Lung (tissue), 12 donors: Measurements from ENCODE around the gene NOC4L. TPM values are rescaled to one million over a fixed set of nuclear protein-coding genes. Genes with fewer than 3 reads are reported as not detected.
"Not testable (repeated sequence)": the region's sequence is repeated elsewhere in the genome, so short reads cannot be mapped to it uniquely, and the experiment has no call there.

Experiments
- ATAC-seq: fragments of 200-7000 bp; cut with Tn5 transposase; one replicate; pipeline ENCODE4 v1.9.1; 2020; ENCODE audit warnings: moderate number of reproducible peaks; ENCODE audit not compliant: insufficient read depth, low FRiP score
- DNase-seq, 3 donors: peaks; one replicate each; pipeline ENCODE4 v3.0.0-alpha.2; 2013 to 2017
- H3K27ac ChIP-seq, 2 donors: one replicate each; pipeline ENCODE4 v1.5.1; 2013; ENCODE audit warnings: mild to moderate bottlenecking in 2 of 2, moderate library complexity in 2 of 2, control low read depth in 1 of 2, inconsistent platforms in 1 of 2, low read depth in 1 of 2, low read length in 1 of 2
- H3K27me3 ChIP-seq, 3 donors: one replicate each; pipeline ENCODE4 v1.5.1; 2013; ENCODE audit warnings: low read length in 2 of 3; ENCODE audit not compliant: control insufficient read depth in 3 of 3, insufficient read depth in 3 of 3
- H3K36me3 ChIP-seq, 4 donors: one replicate each; pipeline ENCODE4 v1.5.1; 2013; ENCODE audit warnings: low read length in 4 of 4, mild to moderate bottlenecking in 1 of 4, moderate library complexity in 1 of 4; ENCODE audit not compliant: control insufficient read depth in 4 of 4, insufficient read depth in 4 of 4
- H3K4me1 ChIP-seq, 5 donors: one replicate each; pipeline ENCODE4 v1.5.1; 2013; ENCODE audit warnings: low read length in 5 of 5, mild to moderate bottlenecking in 2 of 5, moderate library complexity in 1 of 5; ENCODE audit not compliant: control insufficient read depth in 5 of 5, insufficient read depth in 5 of 5
- H3K4me3 ChIP-seq: one replicate; pipeline ENCODE4 v1.5.1; 2013; ENCODE audit warnings: mild to moderate bottlenecking, control low read depth, moderate library complexity
- H3K9ac ChIP-seq, 2 donors: one replicate each; pipeline ENCODE4 v1.5.1; 2013; ENCODE audit warnings: low read length in 2 of 2, control low read depth in 1 of 2; ENCODE audit not compliant: insufficient read depth in 1 of 2
- H3K9me3 ChIP-seq, 4 donors: one replicate each; pipeline ENCODE4 v1.5.1; 2013; ENCODE audit warnings: low read length in 3 of 4, mild to moderate bottlenecking in 1 of 4, moderate library complexity in 1 of 4; ENCODE audit not compliant: control insufficient read depth in 4 of 4, insufficient read depth in 3 of 4
- CTCF ChIP-seq: IDR thresholded peaks from 2 replicates; pipeline ENCODE4 v1.5.1; 2012; ENCODE audit warnings: mild to moderate bottlenecking; ENCODE audit errors: control extremely low read depth, extremely low read depth
- WGBS, 2 donors: extraction: QIAGEN DNeasy Blood & Tissue Kit; methylation state at CpG; one replicate each; pipeline ENCODE4 v1.1.7; 2013; 5-methylcytosine and 5-hydroxymethylcytosine counted together
- polyA plus RNA-seq, 2 donors: library from polyadenylated mRNA; stranded (reverse); fragments of 200-250 nt; gene quantifications; one replicate each; pipeline ENCODE4 v1.2.1, GENCODE V29; 2013
- total RNA-seq, 2 donors: library from RNA; depleted of rRNA in 1 of 2; stranded (reverse); fragments of >200 nt in 1 of 2; gene quantifications; one replicate each; pipeline ENCODE4 v1.2.1, GENCODE V29; 2014 to 2021
- donor health status: control.
- donor health status: control.
- donor health status: Bipolar disorder and iron deficiency.
- donor health status: healthy.
- donor health status: DM: yes; HTN: yes; CAD: no.

The NOC4L gene
- total and polyA plus RNA-seq, 4 donors: 6.3 to 27.8 (median 25.9) TPM

- Histone ChIP-seq H3K4me1 (no peaks in the 10 kb centered on the region), H3K27me3 (no peaks in the 10 kb centered on the region), H3K27ac (no peak overlapping the region), H3K36me3 (peaks cover 3 to 5% (median 3%) of the 10 kb centered on the region in 4 donors), H3K4me3 (no peak overlapping the region), H3K9me3 (peaks cover 0 to 4% (median 0%) of the 10 kb centered on the region in 4 donors), H3K9ac (no peak overlapping the region)
- ATAC-seq: no peak
- no peak for DNase-seq
- WGBS, 2 donors: 87 to 90% methylated on average over 34 to 39 of the region's 39 CpGs
- no peak for TF ChIP-seq CTCF
Observed at GRCh38 chr12:132132609-132133430, 11.4 kb upstream of the NOC4L start.

- no peak for TF ChIP-seq CTCF
- H3K9ac ChIP-seq: no peak overlapping the region
- H3K9me3 ChIP-seq: no peaks in the 10 kb centered on the region
- H3K4me3 ChIP-seq: no peak overlapping the region
- no peak for DNase-seq
- H3K27me3 ChIP-seq: no peaks in the 10 kb centered on the region
- WGBS, 2 donors: 64 to 67% methylated on average over 27 of the region's 27 CpGs
- no peaks in the 10 kb centered on the region for H3K4me1 ChIP-seq
- peaks cover 0 to 10% (median 0%) of the 10 kb centered on the region in 4 donors for H3K36me3 ChIP-seq
- no peak overlapping the region for H3K27ac ChIP-seq
- ATAC-seq: peak; percentile 42
Observed at GRCh38 chr12:132133952-132134652, 10.2 kb upstream of the NOC4L start.

GRCh38 chr12:132134653-132135183 is 9.5 kb upstream of the NOC4L start:
- H3K27me3 ChIP-seq, H3K9me3 ChIP-seq, H3K9ac ChIP-seq, H3K27ac ChIP-seq, H3K4me1 ChIP-seq, H3K4me3 ChIP-seq, ATAC-seq, DNase-seq: not testable (repeated sequence)
- peaks cover 3 to 16% (median 4%) of the 10 kb centered on the region in 4 donors for H3K36me3 ChIP-seq
- WGBS, 2 donors: 72 to 90% methylated on average over 9 to 29 of the region's 39 CpGs

GRCh38 chr12:132136226-132136625 is 8.0 kb upstream of the NOC4L start:
- WGBS, 2 donors: 80% methylated on average over 11 to 16 of the region's 21 CpGs
- not testable (repeated sequence) for H3K9ac ChIP-seq, H3K27ac ChIP-seq, H3K27me3 ChIP-seq, DNase-seq, ATAC-seq, H3K4me3 ChIP-seq, H3K9me3 ChIP-seq, H3K4me1 ChIP-seq
- peaks cover 6 to 31% (median 12%) of the 10 kb centered on the region in 4 donors for H3K36me3 ChIP-seq
